Measurements from ENCODE around the gene OSBPL8.

DNA sequence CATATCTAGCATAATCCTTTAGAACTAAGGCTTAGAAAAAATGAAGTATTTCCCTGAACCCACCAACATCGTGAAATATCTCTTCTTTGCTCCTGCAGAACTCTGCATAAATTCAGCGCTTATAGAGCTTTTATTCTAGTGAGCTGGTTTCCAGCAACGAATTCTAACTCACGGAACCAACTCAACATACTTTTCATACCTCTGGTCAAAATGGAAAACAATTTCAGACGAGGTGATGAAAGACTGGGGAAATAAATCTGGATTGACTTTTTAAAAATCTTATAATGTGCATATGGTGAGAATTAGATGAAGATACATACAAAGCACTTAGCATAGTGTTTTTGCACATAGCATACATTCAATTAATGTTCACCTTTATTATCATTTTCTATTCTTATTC, 148.8 kb downstream of the OSBPL8 start:
- no peak for TF ChIP-seq EZH2 (IDR thresholded peaks at IDR 0.05)
- TF ChIP-seq POLR2AphosphoS5 (IDR thresholded peaks at IDR 0.05; ENCODE audit: borderline replicate concordance, low read depth, low read length): no peak
- no peak for TF ChIP-seq FOXP2 (optimal IDR thresholded peaks at IDR 0.05; ENCODE audit: control extremely low read depth, extremely low read length, insufficient read depth)

Measured in SK-N-MC (cell line).